Adipose tissue (tissue), 3 donors: Measurements from ENCODE around the gene DSCAM. TPM values are rescaled to one million over a fixed set of nuclear protein-coding genes. Genes with fewer than 3 reads are reported as not detected.

Experiments used
- H3K27ac ChIP-seq: one replicate; pipeline ENCODE4 v1.5.1; 2013; ENCODE audit warnings: low read depth, low read length
- WGBS, 3 donors: extraction: QIAGEN DNeasy Blood & Tissue Kit; methylation state at CpG; one replicate each; pipeline ENCODE4 v1.1.7; 2013; 5-methylcytosine and 5-hydroxymethylcytosine counted together
- polyA plus RNA-seq, 3 donors: library from polyadenylated mRNA; stranded (reverse); fragments of 200-250 nt; gene quantifications; one replicate each; pipeline ENCODE4 v1.2.3, GENCODE V29; 2013
- donor health status: healthy with polysubstance abuse.
- donor health status: Bipolar disorder and iron deficiency.
- donor health status: healthy.

The DSCAM gene
- polyA plus RNA-seq, 3 donors: 0.08 TPM; not detected in 2

- WGBS, 3 donors: 19 to 37% (median 31%) methylated on average over 5 of the region's 5 CpGs
- H3K27ac ChIP-seq: no peak overlapping the region
Observed at GRCh38 chr21:40176724-40177123, 670.2 kb downstream of the DSCAM start.

DNA sequence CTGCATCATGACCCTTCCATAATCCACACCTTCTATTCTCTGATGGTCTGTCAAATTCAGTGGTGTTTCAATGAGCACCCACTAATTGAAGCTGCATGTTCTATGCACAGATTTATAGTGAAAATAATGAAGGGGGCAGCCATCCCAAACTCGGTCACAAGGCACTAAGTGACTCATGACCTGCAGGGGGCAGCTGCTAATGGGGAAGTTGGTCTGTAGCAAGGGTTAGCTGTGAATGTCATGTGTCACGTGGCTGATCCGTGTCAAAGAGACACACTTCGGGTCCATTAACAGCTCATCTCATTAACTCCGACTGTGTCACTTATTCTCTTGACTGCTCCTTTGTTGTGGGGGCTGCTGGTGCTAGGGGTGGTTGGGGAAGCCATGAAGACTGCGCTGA lies 673.1 kb downstream of the DSCAM start:
- 59 to 75% (median 73%) methylated on average over 6 of the region's 6 CpGs for WGBS, 3 donors
- no peak overlapping the region for H3K27ac ChIP-seq

DNA sequence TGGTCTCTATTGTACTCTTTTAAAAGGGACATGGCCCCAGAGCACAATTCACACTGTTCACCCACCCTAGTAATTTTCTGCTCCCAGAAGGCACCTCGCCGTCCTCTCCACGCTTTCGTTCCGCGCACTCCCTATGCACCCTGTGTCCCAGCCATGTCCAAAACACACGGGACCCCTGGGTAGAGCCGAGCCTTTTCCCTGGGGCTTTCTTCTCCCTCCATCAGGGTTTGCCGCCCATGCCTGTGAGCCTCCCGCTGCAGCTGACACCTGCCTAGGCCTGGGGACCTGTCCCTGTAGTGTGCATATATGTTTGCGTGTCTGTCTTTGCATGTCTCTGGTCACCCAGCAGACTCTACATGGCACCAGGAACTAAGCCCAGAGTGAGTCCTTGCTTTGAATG lies 677.0 kb downstream of the DSCAM start:
- WGBS, 3 donors: 88 to 97% (median 94%) methylated on average over 11 of the region's 11 CpGs
- H3K27ac ChIP-seq: no peak overlapping the region

DNA sequence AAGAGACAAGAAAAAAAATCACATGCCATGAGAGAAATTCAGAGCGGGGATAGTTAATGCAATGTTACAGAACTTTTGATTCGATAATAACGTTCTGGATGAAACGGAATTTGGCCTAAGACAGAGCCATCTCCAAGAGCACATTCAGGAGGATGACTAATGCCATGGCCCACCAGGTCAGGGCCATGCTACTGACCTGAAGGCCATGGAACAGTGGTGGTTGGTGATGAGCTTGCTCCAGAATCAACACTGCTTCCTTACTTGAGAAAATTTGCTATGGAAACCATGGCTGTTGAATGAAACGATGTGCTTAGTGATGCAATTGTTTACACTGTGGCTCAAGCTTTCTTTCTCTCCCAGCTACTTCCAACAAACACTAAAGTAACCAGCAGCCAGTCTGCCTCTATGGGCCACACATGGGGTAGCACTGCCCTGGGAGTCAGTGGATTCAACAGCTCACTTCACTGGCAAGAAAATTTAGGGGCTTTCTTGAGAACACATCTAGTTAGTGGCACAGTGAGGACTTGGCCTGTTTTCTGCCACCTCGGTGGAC lies 680.6 kb downstream of the DSCAM start:
- WGBS, 3 donors: 71 to 88% (median 80%) methylated on average over 6 of the region's 6 CpGs
- H3K27ac ChIP-seq: no peak overlapping the region

- H3K27ac ChIP-seq: no peak overlapping the region
- 74 to 88% (median 82%) methylated on average over 11 of the region's 11 CpGs for WGBS, 3 donors
Observed at GRCh38 chr21:40165773-40166070, 681.2 kb downstream of the DSCAM start.

- H3K27ac ChIP-seq: no peak overlapping the region
- WGBS, 3 donors: 59 to 71% (median 70%) methylated on average over 10 of the region's 10 CpGs
Observed at GRCh38 chr21:40164905-40165772, 681.8 kb downstream of the DSCAM start.

DNA sequence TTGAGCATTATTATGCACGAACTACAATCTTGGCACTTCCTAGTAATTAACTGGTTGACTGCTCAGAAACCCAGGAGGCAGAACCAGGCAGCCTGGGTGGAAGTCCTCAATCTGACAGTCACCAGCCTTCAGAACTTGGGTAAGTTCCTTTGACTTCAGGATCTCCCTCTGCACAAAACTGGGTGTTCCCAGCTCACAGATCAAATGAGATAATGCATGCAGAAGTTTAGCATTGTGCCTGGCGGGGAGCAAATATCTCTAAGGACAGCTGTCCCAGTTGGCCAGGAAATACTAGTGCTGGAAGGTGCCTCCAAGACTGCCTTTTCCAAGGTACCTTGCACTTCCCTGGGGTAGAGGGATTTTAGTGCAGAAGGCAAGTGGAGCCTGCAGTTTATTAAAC lies 684.9 kb downstream of the DSCAM start:
- no peak overlapping the region for H3K27ac ChIP-seq
- 56 to 61% (median 57%) methylated on average over 2 of the region's 2 CpGs for WGBS, 3 donors

- WGBS, 3 donors: 64 to 79% (median 74%) methylated on average over 5 of the region's 5 CpGs
- no peak overlapping the region for H3K27ac ChIP-seq
Observed at GRCh38 chr21:40160911-40161310, 686.0 kb downstream of the DSCAM start.

DNA sequence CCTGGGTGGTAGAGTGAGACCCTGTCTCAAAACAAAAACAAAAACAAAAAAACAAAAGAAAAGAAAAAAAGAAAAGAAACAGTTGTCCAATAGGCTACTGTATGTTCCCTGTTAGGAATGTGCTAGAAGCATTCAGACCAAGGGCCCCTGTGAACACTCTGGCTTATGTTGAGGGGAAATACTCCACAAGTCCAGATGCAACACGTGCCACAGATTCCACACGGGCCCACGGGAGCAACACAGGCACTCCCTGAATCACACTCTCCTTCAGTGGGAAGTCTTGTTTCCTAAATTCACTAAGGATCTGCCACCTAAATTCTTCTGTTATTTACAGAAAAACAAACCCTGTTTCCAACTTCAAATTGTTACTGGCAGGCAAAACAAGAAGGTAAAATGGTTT lies 688.6 kb downstream of the DSCAM start:
- 47 to 69% (median 55%) methylated on average over 3 of the region's 3 CpGs for WGBS, 3 donors
- H3K27ac ChIP-seq: no peak overlapping the region

DNA sequence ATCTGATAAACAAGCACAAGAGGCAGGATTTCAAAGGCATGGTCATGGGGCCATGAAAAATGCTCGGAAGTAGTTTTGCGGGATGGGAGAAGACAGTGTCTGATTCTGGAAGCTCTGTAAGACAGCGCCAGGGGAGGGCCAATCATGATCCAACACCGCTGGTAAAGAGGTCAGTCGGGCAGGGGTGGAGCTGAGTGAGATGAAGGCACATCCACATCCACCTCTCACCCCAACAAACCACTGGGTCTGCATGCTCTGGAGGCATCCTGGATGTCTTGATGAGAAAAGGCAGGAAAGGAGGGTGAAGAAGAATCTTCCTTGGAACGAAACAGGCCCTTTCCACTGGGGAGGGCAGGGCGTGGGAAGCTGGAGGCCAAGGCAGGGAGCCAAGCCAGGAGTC lies 691.4 kb downstream of the DSCAM start:
- WGBS, 3 donors: 69 to 80% (median 79%) methylated on average over 7 of the region's 7 CpGs

DNA sequence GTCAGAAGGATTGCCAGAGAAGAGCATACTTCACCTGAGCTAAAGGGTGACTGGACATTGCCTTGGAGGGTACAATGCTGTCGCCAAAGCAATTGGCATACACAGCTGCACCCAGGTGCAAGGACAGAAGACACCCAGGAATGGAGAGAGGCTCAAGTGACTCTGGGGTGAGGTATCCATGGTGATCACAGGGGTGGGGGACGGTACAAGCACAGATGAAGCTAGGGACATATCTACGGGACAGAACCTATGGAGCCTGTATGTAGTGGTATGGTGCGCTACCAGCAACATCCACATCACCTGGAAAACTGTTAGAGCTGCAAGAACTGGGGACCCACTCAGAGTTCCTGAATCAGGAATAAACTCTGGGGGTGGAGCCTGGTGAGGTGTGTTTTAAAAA lies 693.6 kb downstream of the DSCAM start:
- WGBS, 3 donors: 80 to 95% (median 91%) methylated on average over 4 of the region's 4 CpGs
- no peak overlapping the region for H3K27ac ChIP-seq

More for the DNA sequence above, 691.4 kb downstream of the DSCAM start:
- H3K27ac ChIP-seq: no peak overlapping the region

DNA sequence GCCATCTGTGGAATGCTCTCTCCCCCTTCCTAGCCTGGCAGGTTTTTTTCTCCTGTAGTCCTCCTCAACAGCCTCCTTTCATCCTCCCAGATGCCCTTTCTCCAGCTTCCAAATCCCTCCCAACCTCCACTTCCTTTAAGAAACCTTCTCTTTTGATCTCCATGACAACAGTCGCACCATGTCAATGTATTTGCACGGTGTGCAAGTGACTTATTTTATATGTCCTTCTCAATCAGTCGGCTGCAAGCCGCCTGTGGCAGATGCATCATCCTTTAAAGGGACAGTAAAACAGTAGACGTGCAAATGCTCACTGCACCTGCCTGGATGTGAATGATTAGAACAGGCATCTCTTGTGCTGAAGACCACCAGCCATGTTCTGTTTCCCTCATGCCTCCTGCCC lies 694.5 kb downstream of the DSCAM start:
- H3K27ac ChIP-seq: no peak overlapping the region
- 59 to 66% (median 65%) methylated on average over 5 of the region's 5 CpGs for WGBS, 3 donors

GRCh38 chr21:40151611-40152010 lies 695.3 kb downstream of the DSCAM start:
- 77 to 85% (median 84%) methylated on average over 3 of the region's 3 CpGs for WGBS, 3 donors

DNA sequence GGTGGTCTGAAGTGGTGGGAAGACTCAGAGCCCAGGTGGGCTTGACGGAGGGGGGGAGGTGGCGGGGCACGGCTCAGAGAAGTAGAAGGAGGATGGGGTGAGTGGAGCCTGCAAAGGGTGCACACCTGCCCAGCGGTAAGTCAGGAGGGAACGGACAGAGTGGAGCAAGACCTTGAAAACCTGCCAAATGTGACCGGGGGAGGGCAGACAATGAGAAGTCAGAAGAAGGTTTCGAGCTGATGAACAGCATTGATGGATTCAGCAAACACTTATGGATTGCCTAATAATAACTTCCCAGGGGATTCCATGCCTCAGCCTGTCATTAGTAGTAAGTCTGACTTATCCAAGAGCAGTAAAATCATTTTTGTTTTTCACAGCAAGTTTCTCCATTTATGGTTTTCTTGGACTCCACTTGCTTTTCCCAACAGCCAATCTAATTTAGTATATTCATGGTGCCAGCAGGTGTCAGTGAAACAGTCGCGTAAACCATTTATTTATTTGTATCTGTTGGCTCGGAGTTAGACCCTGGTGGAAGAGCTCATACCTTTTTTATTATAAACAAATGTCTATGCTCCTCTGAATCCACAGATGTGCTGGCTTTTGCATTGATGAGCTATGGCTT lies 700.6 kb downstream of the DSCAM start:
- WGBS, 3 donors: 32 to 51% (median 44%) methylated on average over 10 of the region's 10 CpGs
- H3K27ac ChIP-seq: no peak overlapping the region

More at GRCh38 chr21:40151611-40152010, 695.3 kb downstream of the DSCAM start:
- H3K27ac ChIP-seq: no peak overlapping the region

GRCh38 chr21:40143822-40144525 lies 703.0 kb downstream of the DSCAM start:
- H3K27ac ChIP-seq: no peak overlapping the region
- 34 to 46% (median 43%) methylated on average over 20 of the region's 20 CpGs for WGBS, 3 donors

- H3K27ac ChIP-seq: no peak overlapping the region
- WGBS, 3 donors: 65 to 71% (median 69%) methylated on average over 8 of the region's 8 CpGs
Observed at GRCh38 chr21:40141621-40142020, 705.3 kb downstream of the DSCAM start.

DNA sequence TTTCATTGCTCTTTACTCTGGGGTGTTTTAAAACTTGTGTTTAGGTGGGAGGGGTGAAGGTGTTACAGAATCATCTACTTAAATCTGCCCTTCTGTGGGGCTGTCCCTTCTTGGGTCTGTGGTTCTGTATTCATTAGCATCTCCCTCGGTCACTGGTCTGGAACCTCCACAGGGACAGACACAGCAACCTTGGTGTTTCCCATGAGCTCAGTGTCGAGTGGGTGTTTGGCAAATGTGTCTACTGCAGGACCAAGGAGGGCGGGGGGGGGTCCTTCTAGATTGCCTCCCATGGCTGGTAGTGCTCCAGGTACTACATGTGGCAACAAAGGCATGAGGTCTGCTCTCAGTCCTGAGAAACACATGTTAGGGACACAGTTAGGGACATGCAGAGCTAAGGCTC lies 706.3 kb downstream of the DSCAM start:
- WGBS, 3 donors: 67 to 89% (median 83%) methylated on average over 3 of the region's 3 CpGs

GRCh38 chr21:40139636-40140035 lies 707.3 kb downstream of the DSCAM start:
- no peak overlapping the region for H3K27ac ChIP-seq
- WGBS, 3 donors: 67 to 80% (median 71%) methylated on average over 5 of the region's 5 CpGs

More for the DNA sequence above, 706.3 kb downstream of the DSCAM start:
- no peak overlapping the region for H3K27ac ChIP-seq

DNA sequence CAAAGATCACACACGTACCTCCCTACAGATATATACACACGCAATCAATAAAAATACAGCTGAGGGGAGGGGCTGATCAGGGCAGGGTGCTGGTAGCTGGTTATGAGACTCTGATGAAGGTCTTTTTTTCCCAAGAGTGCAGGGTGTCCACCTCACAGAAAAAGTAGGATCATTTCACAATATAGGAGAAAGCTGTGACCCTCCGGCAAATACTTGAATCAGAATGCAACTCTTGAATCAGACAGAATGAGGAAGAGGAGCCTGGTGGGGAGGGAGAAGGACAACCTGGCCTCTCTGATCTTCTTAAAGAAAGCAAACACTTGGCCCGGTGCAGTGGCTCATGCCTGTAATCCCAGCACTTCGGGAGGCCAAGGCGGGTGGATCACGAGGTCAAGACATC lies 710.4 kb downstream of the DSCAM start:
- 85 to 93% (median 92%) methylated on average over 7 of the region's 7 CpGs for WGBS, 3 donors
- no peak overlapping the region for H3K27ac ChIP-seq
